ENCODE measurements around the gene CCDC85C.
A peak's percentile ranks its signal among the peaks of the same experiment; 100 is the strongest.

Gene CCDC85C

GRCh38 chr14:99524804-99525698, 79.0 kb downstream of the CCDC85C start:
- DNase-seq (ENCODE audit: low read depth in 2 of 3, low spot score in 2 of 3) = no peak

- no peak for DNase-seq (ENCODE audit: low read depth in 2 of 3, low spot score in 2 of 3)
Measured at GRCh38 chr14:99524091-99524661, 79.8 kb downstream of the CCDC85C start.

- DNase-seq (ENCODE audit: low read depth in 2 of 3, low spot score in 2 of 3) = no peak
Measured at GRCh38 chr14:99523704-99524055, 80.3 kb downstream of the CCDC85C start.

GRCh38 chr14:99522934-99523703, 80.9 kb downstream of the CCDC85C start:
- no peak for DNase-seq (ENCODE audit: low read depth in 2 of 3, low spot score in 2 of 3)

- no peak for DNase-seq (ENCODE audit: low read depth in 2 of 3, low spot score in 2 of 3)
Measured at GRCh38 chr14:99522457-99522891, 81.5 kb downstream of the CCDC85C start.

GRCh38 chr14:99522025-99522401, 82.0 kb downstream of the CCDC85C start:
- DNase-seq (ENCODE audit: low read depth in 2 of 3, low spot score in 2 of 3) = no peak

- no peak for DNase-seq (ENCODE audit: low read depth in 2 of 3, low spot score in 2 of 3)
Measured at GRCh38 chr14:99521176-99522024, 82.6 kb downstream of the CCDC85C start.

- DNase-seq (ENCODE audit: low read depth in 2 of 3, low spot score in 2 of 3) = no peak
Measured at GRCh38 chr14:99520571-99521081, 83.4 kb downstream of the CCDC85C start.

GRCh38 chr14:99519931-99520421, 84.0 kb downstream of the CCDC85C start:
- no peak for DNase-seq (ENCODE audit: low read depth in 2 of 3, low spot score in 2 of 3)

- no peak for DNase-seq (ENCODE audit: low read depth in 2 of 3, low spot score in 2 of 3)
Measured at GRCh38 chr14:99519347-99519881, 84.6 kb downstream of the CCDC85C start.

GRCh38 chr14:99518441-99519346, 85.3 kb downstream of the CCDC85C start:
- peak; percentile 48 to 93 (median 86) for DNase-seq (ENCODE audit: low read depth in 2 of 3, low spot score in 2 of 3)

- no peak for DNase-seq (ENCODE audit: low read depth in 2 of 3, low spot score in 2 of 3)
Measured at GRCh38 chr14:99517643-99518381, 86.2 kb downstream of the CCDC85C start.

- DNase-seq (ENCODE audit: low read depth in 2 of 3, low spot score in 2 of 3) = no peak
Measured at GRCh38 chr14:99516871-99517642, 87.0 kb downstream of the CCDC85C start.

- DNase-seq (ENCODE audit: low read depth in 2 of 3, low spot score in 2 of 3) = no peak
Measured at GRCh38 chr14:99516156-99516870, 87.7 kb downstream of the CCDC85C start.

- no peak for DNase-seq (ENCODE audit: low read depth in 2 of 3, low spot score in 2 of 3)
Measured at GRCh38 chr14:99515301-99516155, 88.5 kb downstream of the CCDC85C start.

All from activated CD8-positive, alpha-beta memory T cell treated with anti-CD3 and anti-CD28 coated beads for 48 hours (primary cell).